GM12873 (cell line): ENCODE data around the gene FGF14.

Source experiments
- CTCF ChIP-seq: IDR thresholded peaks from 2 replicates; pipeline ENCODE4 v1.5.1; 2012; ENCODE audit warnings: low read depth, mild to moderate bottlenecking, moderate library complexity, low read length, control low read depth; ENCODE audit not compliant: insufficient read depth; ENCODE audit errors: missing control alignments

The FGF14 gene

GRCh38 chr13:101970341-101970740 is 431.5 kb downstream of the FGF14 start:
- TF ChIP-seq CTCF, result no peak

- TF ChIP-seq CTCF, result no peak
These were observed 434.1 kb downstream of the FGF14 start for GRCh38 chr13:101967781-101968180.

- no peak for TF ChIP-seq CTCF
These were observed 434.6 kb downstream of the FGF14 start for GRCh38 chr13:101967216-101967615.

- TF ChIP-seq CTCF, result no peak
These were observed 436.8 kb downstream of the FGF14 start for GRCh38 chr13:101965096-101965495.

- no peak for TF ChIP-seq CTCF
These were observed 442.8 kb downstream of the FGF14 start for GRCh38 chr13:101959016-101959415.

- TF ChIP-seq CTCF, result no peak
These were observed 446.1 kb downstream of the FGF14 start for GRCh38 chr13:101955764-101956163.

GRCh38 chr13:101951114-101951513 is 450.7 kb downstream of the FGF14 start:
- TF ChIP-seq CTCF, result no peak
